ENCODE measurements around the gene BCL2L1. TPM values are rescaled to one million over a fixed set of nuclear protein-coding genes. Genes with fewer than 3 reads are reported as not detected.
"Not testable (repeated sequence)": the region's sequence is repeated elsewhere in the genome, so short reads cannot be mapped to it uniquely, and the experiment has no call there.

BCL2L1 gene
- total RNA-seq, 1 experiment from 2014 or later: 277 TPM

DNA sequence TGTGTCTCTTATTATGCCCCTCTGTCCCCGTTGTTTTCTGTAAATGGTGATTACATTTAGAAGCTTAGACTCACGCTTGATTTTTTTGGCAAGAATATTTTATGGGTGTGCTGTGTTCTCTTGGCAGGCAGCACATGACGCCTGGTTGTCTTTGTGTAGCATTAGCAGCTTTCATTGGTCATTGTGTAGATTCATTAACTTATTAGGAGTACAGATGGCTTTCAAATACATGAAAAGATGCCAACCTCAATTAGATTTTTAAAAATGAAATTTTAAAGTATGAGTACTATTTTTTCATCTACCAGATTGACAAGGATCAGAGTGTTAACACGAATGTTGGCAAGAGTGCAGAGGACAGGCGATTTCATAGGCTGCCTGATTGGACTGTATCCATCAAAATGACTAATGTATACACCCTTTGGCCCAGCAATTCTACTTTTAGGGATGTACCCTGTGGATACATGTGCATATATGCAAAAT lies 69.7 kb downstream of the BCL2L1 start:
- Histone ChIP-seq H3K9ac (ENCODE audit: low read length) (no peak overlapping the region), H4K20me1 (ENCODE audit: low read length) (no peaks in the 10 kb centered on the region), H3K27me3 (ENCODE audit: low read length) (no peaks in the 10 kb centered on the region), H3K4me2 (ENCODE audit: low read length) (peak overlapping the region; percentile 29; the same call in 1 of the 2 replicates), H3K36me3 (ENCODE audit: low read depth, low read length) (no peaks in the 10 kb centered on the region), H3K4me3 (ENCODE audit: low read length) (no peak overlapping the region), H3K27ac (ENCODE audit: low read length) (no peak overlapping the region), H3K9me3 (ENCODE audit: low read length) (no peaks in the 10 kb centered on the region), H3K4me1 (ENCODE audit: insufficient read depth, low read length) (peaks cover 11% of the 10 kb centered on the region), H3K9me2 (replicated peaks; ENCODE audit: low read length) (no peaks in the 10 kb centered on the region), H3K79me2 (ENCODE audit: low read length) (no peaks in the 10 kb centered on the region), H2AFZ (ENCODE audit: low read length) (no peak overlapping the region), H3F3A (ENCODE audit: low read length, unreplicated experiment) (no peaks in the 10 kb centered on the region)
- intact Hi-C loops (cut with micrococcal nuclease): no loop called here
- peak; percentile 89 for ATAC-seq
- ChIA-PET CTCF (interaction anchor here (0.7 to 0.9 kb wide), 2 partner anchors 8 to 18 kb away, joined by 3 to 14 read pairs; no protein-coding TSS in a partner anchor), POLR2A (ENCODE audit: unreplicated experiment) (interaction anchor here (0.5 to 0.7 kb wide), 4 partner anchors 19 to 92 kb away, joined by 4 to 23 read pairs (median 7); no protein-coding TSS in a partner anchor)
- BruUV-seq (replicated peaks): no TSS peak
- TF ChIP-seq EZH2phosphoT487 (IDR thresholded peaks at IDR 0.05; ENCODE audit: borderline replicate concordance, low read length): no peak
- TF ChIP-seq, protein P1, sequence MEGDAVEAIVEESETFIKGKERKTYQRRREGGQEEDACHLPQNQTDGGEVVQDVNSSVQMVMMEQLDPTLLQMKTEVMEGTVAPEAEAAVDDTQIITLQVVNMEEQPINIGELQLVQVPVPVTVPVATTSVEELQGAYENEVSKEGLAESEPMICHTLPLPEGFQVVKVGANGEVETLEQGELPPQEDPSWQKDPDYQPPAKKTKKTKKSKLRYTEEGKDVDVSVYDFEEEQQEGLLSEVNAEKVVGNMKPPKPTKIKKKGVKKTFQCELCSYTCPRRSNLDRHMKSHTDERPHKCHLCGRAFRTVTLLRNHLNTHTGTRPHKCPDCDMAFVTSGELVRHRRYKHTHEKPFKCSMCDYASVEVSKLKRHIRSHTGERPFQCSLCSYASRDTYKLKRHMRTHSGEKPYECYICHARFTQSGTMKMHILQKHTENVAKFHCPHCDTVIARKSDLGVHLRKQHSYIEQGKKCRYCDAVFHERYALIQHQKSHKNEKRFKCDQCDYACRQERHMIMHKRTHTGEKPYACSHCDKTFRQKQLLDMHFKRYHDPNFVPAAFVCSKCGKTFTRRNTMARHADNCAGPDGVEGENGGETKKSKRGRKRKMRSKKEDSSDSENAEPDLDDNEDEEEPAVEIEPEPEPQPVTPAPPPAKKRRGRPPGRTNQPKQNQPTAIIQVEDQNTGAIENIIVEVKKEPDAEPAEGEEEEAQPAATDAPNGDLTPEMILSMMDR (conservative IDR thresholded peaks at IDR 0.05; ENCODE audit: low read depth, low read length): no peak
- TF ChIP-seq EZH2 (IDR thresholded peaks at IDR 0.05; ENCODE audit: low read length, unreplicated experiment): no peak
- peak; percentile 71 for DNase-seq

DNA sequence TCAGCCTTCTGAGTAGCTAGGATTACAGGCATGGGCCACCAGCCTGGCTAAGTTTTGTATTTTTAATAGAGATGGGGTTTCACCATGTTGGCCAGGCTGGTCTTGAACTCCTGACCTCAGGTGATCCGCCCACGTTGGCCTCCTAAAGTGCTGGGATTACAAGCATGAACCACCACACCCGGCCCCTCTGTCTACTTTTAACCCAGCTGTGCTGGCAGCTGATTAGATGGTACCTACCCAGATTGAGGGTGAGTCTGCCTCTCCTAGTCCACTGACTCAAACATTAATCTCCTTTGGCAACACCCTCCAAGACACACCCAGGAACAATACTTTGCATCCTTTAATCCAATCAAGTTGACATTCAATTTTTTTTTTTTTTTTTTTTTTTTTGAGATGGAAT lies 74.6 kb downstream of the BCL2L1 start:
- H3K36me3 ChIP-seq (ENCODE audit: low read depth, low read length); H3K4me2 ChIP-seq (ENCODE audit: low read length); H3K27me3 ChIP-seq (ENCODE audit: low read length); H2AFZ ChIP-seq (ENCODE audit: low read length); H3K4me1 ChIP-seq (ENCODE audit: insufficient read depth, low read length); H3K27ac ChIP-seq (ENCODE audit: low read length); ATAC-seq; H3K4me3 ChIP-seq (ENCODE audit: low read length); BruUV-seq (replicated peaks); H4K20me1 ChIP-seq (ENCODE audit: low read length); H3K9ac ChIP-seq (ENCODE audit: low read length); CTCF ChIA-PET; H3F3A ChIP-seq (ENCODE audit: low read length, unreplicated experiment); H3K9me2 ChIP-seq (replicated peaks; ENCODE audit: low read length); H3K9me3 ChIP-seq (ENCODE audit: low read length); H3K79me2 ChIP-seq (ENCODE audit: low read length); intact Hi-C loops (cut with micrococcal nuclease); POLR2A ChIA-PET (ENCODE audit: unreplicated experiment); DNase-seq: not testable (repeated sequence)

DNA sequence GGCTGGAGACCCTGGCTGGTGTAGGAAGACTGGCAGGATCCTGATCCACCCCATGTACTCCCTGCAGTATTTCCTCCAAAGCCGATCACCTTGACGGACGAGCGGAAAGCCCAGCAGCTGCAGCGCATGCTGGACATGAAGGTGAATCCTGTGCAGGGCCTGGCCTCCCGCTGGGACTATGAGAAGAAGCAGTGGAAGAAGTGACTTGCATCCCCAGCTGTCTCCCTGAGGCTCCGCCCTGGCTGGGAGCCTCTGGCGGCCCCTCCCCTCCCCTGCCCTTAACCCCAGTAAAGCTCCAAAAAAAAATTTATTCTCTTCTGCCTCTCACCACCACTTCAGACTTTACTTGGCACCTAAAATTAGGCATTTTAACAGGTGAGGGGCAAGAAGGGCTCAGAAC lies 78.0 kb downstream of the BCL2L1 start:
- Histone ChIP-seq H3K36me3 (ENCODE audit: low read depth, low read length) (no peaks in the 10 kb centered on the region), H3F3A (ENCODE audit: low read length, unreplicated experiment) (no peaks in the 10 kb centered on the region), H3K9me2 (replicated peaks; ENCODE audit: low read length) (no peaks in the 10 kb centered on the region), H3K9ac (ENCODE audit: low read length) (no peak overlapping the region), H4K20me1 (ENCODE audit: low read length) (no peaks in the 10 kb centered on the region), H3K79me2 (ENCODE audit: low read length) (no peaks in the 10 kb centered on the region), H3K27ac (ENCODE audit: low read length) (no peak overlapping the region), H2AFZ (ENCODE audit: low read length) (no peak overlapping the region), H3K9me3 (ENCODE audit: low read length) (no peaks in the 10 kb centered on the region), H3K4me3 (ENCODE audit: low read length) (no peak overlapping the region), H3K4me2 (ENCODE audit: low read length) (no peak overlapping the region), H3K27me3 (ENCODE audit: low read length) (no peaks in the 10 kb centered on the region), H3K4me1 (ENCODE audit: insufficient read depth, low read length) (no peaks in the 10 kb centered on the region)
- no peak for DNase-seq
- BruUV-seq (replicated peaks): no TSS peak
- intact Hi-C loops (cut with micrococcal nuclease): no loop called here
- TF ChIP-seq EZH2 (IDR thresholded peaks at IDR 0.05; ENCODE audit: low read length, unreplicated experiment) (no peak), EZH2phosphoT487 (IDR thresholded peaks at IDR 0.05; ENCODE audit: borderline replicate concordance, low read length) (no peak)
- TF ChIP-seq, protein P1 (conservative IDR thresholded peaks at IDR 0.05; ENCODE audit: low read depth, low read length): no peak
- POLR2A ChIA-PET (ENCODE audit: unreplicated experiment): interaction anchor here (0.6 kb wide), 1 partner anchor 18 kb away, joined by 3 read pairs; no protein-coding TSS in a partner anchor
- peak; percentile 37; the same call in 1 of the 2 replicates for ATAC-seq
- CTCF ChIA-PET: no interaction called here

Data from PC-3 (cell line).